ENCODE data around the gene NTM.

The NTM gene

GRCh38 chr11:132072044-132072857 lies 701.8 kb downstream of the NTM start:
- Histone ChIP-seq H3K36me3 (ENCODE audit: insufficient read depth, low read length) (no peaks in the 10 kb centered on the region), H3K9me3 (ENCODE audit: low read length) (no peaks in the 10 kb centered on the region), H3F3A (ENCODE audit: insufficient read depth, low read length) (no peaks in the 10 kb centered on the region), H2AFZ (ENCODE audit: low read length) (no peak overlapping the region), H3K27ac (ENCODE audit: low read depth, low read length, poor library complexity, severe bottlenecking) (no peak overlapping the region), H3K4me1 (ENCODE audit: insufficient read depth, low read length, severe bottlenecking) (no peaks in the 10 kb centered on the region), H3K9me2 (ENCODE audit: low read depth, low read length) (no peaks in the 10 kb centered on the region), H4K20me1 (ENCODE audit: insufficient read depth, low read length) (no peaks in the 10 kb centered on the region), H3K79me2 (ENCODE audit: insufficient read depth, low read length) (no peaks in the 10 kb centered on the region), H3K4me2 (ENCODE audit: low read length) (no peak overlapping the region), H3K4me3 (ENCODE audit: low read depth, low read length, poor library complexity, severe bottlenecking) (no peak overlapping the region), H3K27me3 (ENCODE audit: insufficient read depth, low read length) (no peaks in the 10 kb centered on the region), H3K9ac (ENCODE audit: low read length) (no peak overlapping the region)
- TF ChIP-seq EZH2 (IDR thresholded peaks at IDR 0.05; ENCODE audit: borderline replicate concordance, low read length): no peak
- TF ChIP-seq, protein P1, sequence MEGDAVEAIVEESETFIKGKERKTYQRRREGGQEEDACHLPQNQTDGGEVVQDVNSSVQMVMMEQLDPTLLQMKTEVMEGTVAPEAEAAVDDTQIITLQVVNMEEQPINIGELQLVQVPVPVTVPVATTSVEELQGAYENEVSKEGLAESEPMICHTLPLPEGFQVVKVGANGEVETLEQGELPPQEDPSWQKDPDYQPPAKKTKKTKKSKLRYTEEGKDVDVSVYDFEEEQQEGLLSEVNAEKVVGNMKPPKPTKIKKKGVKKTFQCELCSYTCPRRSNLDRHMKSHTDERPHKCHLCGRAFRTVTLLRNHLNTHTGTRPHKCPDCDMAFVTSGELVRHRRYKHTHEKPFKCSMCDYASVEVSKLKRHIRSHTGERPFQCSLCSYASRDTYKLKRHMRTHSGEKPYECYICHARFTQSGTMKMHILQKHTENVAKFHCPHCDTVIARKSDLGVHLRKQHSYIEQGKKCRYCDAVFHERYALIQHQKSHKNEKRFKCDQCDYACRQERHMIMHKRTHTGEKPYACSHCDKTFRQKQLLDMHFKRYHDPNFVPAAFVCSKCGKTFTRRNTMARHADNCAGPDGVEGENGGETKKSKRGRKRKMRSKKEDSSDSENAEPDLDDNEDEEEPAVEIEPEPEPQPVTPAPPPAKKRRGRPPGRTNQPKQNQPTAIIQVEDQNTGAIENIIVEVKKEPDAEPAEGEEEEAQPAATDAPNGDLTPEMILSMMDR (IDR thresholded peaks at IDR 0.05; ENCODE audit: low read length): no peak

DNA sequence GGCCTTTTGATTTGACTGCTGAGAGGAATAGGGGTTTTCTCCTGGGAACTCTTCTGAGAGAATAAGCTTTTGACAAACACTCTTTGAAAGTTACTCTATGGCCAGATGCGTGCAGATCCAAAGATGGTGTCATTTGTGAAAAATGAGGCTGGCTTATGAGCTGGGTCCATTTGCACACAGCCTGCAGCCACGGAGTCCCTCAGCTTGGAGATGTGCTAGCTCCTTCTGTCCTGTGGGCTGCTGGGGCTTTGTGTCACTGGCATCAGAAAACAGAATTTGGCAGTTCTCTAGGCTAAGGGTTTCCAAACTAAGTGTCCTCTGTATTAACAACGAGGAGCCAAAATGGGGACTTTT lies 702.4 kb downstream of the NTM start:
- no peak overlapping the region for H3K4me2 ChIP-seq (ENCODE audit: low read length)
- no peak overlapping the region for H3K27ac ChIP-seq (ENCODE audit: low read depth, low read length, poor library complexity, severe bottlenecking)
- no peak overlapping the region for H2AFZ ChIP-seq (ENCODE audit: low read length)
- no peaks in the 10 kb centered on the region for H3K27me3 ChIP-seq (ENCODE audit: insufficient read depth, low read length)
- H3K79me2 ChIP-seq (ENCODE audit: insufficient read depth, low read length): no peaks in the 10 kb centered on the region
- no peaks in the 10 kb centered on the region for H3K9me2 ChIP-seq (ENCODE audit: low read depth, low read length)
- H3K36me3 ChIP-seq (ENCODE audit: insufficient read depth, low read length): no peaks in the 10 kb centered on the region
- no peak overlapping the region for H3K9ac ChIP-seq (ENCODE audit: low read length)
- no peaks in the 10 kb centered on the region for H4K20me1 ChIP-seq (ENCODE audit: insufficient read depth, low read length)
- H3K4me3 ChIP-seq (ENCODE audit: low read depth, low read length, poor library complexity, severe bottlenecking): no peak overlapping the region
- H3F3A ChIP-seq (ENCODE audit: insufficient read depth, low read length): no peaks in the 10 kb centered on the region
- no peak for TF ChIP-seq EZH2 (IDR thresholded peaks at IDR 0.05; ENCODE audit: borderline replicate concordance, low read length)
- TF ChIP-seq, protein P1 (IDR thresholded peaks at IDR 0.05; ENCODE audit: low read length): no peak
- no peaks in the 10 kb centered on the region for H3K9me3 ChIP-seq (ENCODE audit: low read length)
- no peaks in the 10 kb centered on the region for H3K4me1 ChIP-seq (ENCODE audit: insufficient read depth, low read length, severe bottlenecking)

- Histone ChIP-seq H3K9me2 (ENCODE audit: low read depth, low read length) (no peaks in the 10 kb centered on the region), H3K4me3 (ENCODE audit: low read depth, low read length, poor library complexity, severe bottlenecking) (no peak overlapping the region), H3F3A (ENCODE audit: insufficient read depth, low read length) (no peaks in the 10 kb centered on the region), H3K36me3 (ENCODE audit: insufficient read depth, low read length) (no peaks in the 10 kb centered on the region), H3K4me2 (ENCODE audit: low read length) (no peak overlapping the region), H4K20me1 (ENCODE audit: insufficient read depth, low read length) (no peaks in the 10 kb centered on the region), H2AFZ (ENCODE audit: low read length) (no peak overlapping the region), H3K4me1 (ENCODE audit: insufficient read depth, low read length, severe bottlenecking) (no peaks in the 10 kb centered on the region), H3K79me2 (ENCODE audit: insufficient read depth, low read length) (no peaks in the 10 kb centered on the region), H3K9ac (ENCODE audit: low read length) (no peak overlapping the region), H3K27me3 (ENCODE audit: insufficient read depth, low read length) (no peaks in the 10 kb centered on the region), H3K9me3 (ENCODE audit: low read length) (no peaks in the 10 kb centered on the region), H3K27ac (ENCODE audit: low read depth, low read length, poor library complexity, severe bottlenecking) (no peak overlapping the region)
- TF ChIP-seq, protein P1 (IDR thresholded peaks at IDR 0.05; ENCODE audit: low read length): no peak
- TF ChIP-seq EZH2 (IDR thresholded peaks at IDR 0.05; ENCODE audit: borderline replicate concordance, low read length): no peak
These were observed 703.4 kb downstream of the NTM start for GRCh38 chr11:132073787-132074186.

Measured in OCI-LY1 (cell line).